ENCODE results near the gene PLSCR4.

The PLSCR4 gene

DNA sequence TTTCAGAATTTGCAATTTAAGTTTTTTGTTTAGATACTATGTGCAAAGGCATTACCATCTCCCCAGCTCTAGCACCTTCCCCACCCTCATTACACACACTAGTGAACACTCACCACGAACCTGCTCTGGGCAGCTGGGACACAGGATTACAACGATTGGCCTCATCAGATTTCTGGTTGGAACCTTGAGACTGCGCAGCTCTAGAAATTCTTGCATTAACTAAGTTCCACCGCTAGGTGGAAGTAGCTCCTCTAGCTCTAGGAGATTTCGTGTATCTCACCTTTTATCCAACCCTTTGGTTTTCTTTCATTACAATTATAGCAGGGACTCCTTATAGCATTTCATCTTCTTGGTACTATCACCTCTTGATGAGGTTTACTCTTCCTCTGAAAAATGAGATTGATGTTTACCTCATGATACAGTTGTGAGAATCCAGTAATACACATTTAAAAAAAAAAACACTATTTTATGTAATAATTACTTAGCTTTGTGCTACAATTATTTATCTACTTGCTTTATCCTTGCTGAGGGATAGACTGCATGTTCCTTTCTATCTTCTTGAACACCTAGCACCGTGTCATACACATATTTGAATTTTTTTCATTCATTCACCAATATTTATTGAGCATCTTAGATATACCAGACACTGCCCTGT lies 61.3 kb downstream of the PLSCR4 start:
- DNase-seq = no peak

DNA sequence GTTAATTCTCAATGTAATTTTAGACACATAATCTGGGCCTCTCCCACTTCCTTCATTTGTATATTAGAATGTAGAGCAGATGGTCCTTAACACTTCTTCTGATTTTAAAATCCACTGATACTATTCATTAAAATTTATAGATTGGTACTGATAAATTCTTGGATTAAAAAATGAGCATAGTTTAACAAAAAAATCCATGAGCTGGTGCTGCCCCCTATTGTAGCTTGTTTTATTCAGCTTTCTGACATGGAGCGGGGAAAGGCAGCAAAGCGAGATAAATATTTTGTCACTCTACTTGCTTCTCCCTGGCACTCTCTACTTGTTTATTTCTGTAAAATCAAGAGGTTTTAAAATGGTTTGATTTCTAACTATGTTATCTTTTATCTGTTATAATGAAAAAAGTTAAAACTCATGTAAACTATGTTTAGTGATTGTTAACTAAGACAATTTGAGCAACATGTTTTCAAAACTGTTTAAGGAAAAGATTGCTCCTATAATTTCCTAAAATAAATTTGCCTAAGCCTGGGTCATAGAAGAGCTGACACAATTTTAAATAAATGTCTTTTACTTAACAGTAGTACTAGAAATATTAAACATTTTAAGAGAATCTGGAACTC lies 63.5 kb downstream of the PLSCR4 start:
- DNase-seq = no peak

DNA sequence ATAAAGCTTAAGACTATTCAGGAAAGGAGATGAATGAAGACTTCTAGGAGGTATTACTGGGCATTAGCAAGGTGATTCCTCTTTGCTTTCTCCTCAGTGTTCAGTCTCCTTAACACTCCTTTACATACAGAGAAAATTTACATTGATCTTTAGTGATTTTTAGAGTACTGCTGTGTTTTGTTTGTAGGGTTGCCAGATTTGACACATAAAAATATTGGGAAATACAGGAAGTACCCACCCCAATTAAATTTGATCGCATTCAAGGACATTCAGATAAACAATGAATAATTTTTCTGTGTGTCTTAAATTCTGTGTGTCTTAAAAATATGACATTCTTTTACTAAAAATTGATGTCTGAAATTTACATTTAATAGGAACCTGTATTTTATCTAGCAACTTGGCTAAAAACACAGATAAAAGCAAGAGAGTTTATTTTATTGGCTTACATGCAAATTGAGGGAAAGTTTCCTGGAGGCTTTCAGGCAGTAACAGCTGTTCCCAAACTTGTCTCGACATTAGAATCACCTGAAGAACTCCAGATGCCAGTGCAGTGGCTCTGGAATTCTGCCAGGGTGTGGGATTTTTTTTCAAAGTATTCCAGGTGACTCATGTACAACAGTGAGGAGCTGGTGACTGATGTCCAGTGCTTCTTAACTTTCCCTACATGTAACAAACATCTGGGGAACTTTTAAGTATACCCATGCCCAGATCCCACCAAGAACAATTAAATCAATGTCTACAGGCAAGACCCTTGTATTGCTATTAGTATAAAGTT lies 66.5 kb downstream of the PLSCR4 start:
- no peak for DNase-seq

DNA sequence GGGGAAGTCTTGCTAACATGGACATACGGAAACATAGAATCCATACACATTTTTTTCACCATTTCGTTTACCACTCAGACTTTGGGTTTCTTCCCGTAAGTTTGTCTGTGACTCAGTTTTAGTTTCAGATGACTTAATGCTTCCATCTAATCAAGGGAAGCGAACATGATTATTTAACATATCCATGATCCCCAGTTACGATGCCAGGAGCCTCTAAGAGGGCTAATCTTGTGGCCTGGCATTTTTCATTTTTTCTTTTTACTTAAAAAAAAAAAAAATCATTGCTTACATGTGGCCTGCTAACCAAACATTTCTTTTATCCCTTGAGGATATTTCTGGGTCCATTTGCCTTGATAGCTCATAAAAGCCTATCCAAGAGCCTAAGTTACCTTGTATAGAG lies 69.7 kb downstream of the PLSCR4 start:
- no peak for DNase-seq

DNA sequence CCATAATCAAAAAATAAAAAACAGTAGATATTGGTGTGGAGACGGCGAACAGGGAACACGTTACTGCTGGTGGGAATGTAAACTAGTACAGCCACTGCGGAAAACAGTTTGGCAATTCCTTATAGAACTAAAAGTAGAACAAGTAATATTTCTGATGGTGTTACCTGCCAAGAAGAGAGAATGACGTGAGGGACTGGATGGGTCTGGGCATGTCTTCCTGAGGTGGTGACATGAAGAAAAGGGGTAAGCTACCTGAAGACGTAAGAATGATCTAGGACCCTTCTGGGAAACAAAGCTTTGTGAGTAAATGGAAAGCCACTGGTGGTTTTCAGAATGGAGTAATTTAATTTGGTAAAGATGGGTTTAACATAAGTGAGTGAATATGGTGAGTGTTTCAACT lies 70.5 kb downstream of the PLSCR4 start:
- DNase-seq = no peak

DNA sequence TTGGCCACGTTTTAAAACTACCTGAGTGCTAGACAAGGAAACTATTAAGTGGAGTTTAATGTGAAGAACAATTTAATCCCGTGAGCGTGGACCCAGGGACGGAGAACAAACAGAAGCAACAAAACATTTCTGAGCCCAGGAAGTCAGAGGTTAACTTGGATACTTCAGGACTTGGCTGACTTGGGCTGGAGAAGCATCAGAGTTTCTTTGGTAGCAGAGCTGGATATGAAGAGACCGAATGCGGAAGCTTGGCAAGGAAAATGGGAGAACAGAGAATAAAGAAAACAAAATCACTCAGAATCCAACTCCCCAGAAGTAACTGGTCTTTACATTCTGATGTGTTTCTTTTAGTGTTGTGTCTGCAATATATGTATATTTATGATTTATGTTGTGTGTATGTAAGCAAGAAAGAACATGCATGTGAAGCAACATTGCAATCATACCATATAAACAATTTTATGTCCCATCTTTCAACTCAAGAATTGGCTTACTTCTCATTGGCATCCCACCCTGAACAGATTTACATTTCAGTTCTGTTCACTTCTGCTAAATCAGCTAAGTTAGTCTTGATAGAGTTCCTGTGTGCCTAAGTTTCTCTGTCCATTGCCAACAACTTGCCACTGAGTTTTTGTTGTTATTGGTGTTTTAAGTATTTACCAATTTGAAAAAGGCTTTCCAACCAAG lies 72.8 kb downstream of the PLSCR4 start:
- DNase-seq = no peak

DNA sequence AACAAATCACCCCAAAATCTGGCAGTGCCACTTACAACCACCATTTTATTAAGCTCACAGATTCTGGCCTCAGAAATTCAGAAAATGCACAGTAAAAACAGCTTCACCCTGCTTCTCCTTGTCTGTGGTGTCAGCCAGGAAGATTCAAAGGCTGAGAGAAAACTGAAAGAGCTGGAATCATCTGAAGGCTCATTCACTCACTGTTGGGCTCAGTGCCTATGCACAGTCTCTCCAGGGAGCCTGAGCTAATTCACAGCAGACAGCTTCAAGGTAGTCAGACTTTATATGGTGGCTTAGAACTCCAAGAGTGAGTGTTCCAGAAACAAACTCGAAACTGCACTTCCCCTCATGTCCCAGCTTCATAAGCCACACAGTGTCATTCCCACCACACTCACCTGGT lies 73.4 kb downstream of the PLSCR4 start:
- DNase-seq = no peak

DNA sequence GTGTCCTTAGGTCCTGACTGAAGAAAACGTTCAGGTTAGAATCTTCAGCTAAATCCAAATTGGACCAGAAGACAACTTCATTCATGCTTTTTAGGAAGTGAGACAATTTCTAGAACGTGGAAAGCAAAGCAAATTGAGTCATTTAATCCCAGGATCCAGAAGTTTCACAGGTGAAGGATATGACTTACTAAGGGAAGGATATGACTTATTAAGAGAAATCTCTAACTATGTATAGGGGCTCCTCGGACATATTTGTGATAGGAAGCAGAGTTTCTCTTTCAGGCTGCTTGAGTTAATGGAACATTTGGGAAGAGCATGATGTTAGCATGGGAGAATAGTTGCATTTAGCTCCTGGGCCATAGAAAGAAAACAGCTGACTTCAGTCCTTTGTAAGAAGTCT lies 73.8 kb downstream of the PLSCR4 start:
- DNase-seq = no peak

DNA sequence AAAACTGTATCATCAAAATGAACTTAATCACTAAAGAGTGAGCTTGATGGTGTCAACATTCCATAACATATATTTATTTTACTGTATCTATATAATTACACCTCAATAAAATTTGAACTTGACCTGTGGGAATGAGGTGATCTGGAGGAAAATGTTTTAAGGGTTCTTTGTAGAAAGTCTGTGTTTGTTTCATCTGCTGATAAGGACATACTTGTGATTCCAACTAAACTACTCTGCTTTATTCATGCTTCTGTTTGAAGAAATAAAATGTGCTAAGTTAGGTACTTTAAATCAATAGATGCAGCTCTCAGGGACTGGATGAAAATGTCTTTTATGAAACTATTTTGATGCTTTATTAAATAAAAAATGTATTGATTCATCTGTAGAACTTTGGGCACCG lies 78.3 kb downstream of the PLSCR4 start:
- DNase-seq = no peak

DNA sequence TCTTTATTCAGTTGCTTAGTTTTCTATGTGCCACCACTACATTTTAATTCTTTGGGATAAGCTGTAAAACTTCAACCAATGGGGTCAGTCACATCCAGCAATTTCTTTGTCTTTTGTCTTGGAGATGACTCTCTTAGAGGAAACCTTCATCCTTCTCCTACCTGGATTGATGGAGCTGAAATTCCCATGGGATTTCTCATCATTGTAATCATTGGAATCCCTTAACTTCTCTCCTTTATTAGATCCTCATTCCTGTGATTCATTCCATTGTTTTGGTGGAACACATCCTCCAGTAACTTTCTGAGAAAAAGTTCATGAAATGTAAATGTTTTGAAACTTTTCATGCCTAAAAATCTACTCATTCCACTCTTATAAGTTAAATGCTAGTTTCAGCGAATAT lies 80.3 kb downstream of the PLSCR4 start:
- DNase-seq = no peak

DNA sequence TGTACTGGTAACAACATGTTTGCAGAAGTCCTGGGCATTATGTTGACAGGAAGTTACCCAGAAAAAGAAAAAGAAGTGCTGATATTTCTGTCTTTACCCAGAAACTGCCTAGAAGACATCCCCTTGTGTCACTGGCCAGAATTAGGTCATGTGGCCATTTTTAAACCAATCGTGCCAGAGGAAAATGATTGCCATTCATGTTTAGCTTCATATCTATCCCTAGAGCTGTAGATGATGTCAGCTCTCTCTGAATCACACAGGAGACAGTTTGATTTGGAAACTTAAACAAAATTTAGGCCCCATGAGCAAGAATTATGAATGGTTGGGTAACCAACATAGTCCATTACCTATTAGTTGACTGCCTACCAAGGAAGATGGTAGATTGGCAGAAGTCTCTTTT lies 81.0 kb downstream of the PLSCR4 start:
- DNase-seq = no peak

DNA sequence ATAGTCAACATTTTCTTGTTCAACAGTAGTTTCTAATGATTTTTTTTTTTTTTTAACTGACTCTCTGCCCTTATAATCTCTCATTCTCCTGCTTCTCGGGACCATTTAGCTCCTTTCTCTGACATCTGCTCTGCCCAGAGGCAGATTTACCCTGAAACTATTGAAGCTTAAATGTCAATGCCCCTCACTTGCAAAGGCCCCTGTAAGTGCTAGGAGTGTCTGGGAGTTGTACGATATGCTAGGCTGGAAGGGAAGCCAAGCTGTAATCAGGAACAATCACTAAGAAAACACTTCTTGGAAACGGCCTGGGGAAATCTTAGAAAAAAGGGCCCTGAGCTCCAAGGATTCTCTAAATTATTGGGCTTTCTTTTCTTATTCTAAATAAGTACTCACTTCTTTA lies 84.1 kb downstream of the PLSCR4 start:
- no peak for DNase-seq

DNA sequence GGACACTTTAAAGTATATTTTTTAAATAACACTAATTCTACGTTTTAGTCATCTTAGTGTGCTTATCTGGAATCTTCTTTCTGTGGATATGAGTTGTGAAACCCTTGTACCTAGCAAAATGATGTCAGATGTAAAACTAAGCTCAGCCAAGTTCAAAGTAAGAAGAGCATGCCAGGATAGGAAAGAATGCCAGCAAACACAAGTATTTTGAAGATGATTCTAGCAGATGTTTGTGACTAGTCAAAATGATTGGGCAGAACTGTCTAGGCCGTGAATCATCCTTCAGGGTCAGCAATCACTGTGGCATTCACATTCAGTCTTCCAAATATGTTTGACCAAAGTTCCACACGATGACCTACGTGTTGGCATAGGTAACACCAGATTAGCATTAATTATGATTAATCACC lies 84.5 kb downstream of the PLSCR4 start:
- no peak for DNase-seq

DNA sequence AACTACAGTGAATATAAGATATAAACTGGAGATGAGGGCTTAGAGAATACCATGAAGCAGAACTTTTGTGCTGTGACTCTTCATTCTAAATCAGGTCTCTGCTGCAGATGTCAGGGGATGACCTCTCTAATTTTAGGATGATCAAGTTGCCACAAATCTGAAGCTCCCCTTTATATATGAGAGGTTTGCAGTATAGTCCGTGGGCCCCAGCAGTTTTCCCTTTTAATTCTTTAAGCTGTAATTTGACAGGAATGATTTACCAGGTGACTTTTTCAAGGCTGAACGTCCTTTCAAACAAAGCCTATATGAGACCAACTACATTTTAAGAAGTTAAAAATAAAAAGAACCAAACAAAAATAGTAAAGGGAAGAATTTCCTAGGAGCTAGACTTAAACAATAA lies 85.0 kb downstream of the PLSCR4 start:
- no peak for DNase-seq

DNA sequence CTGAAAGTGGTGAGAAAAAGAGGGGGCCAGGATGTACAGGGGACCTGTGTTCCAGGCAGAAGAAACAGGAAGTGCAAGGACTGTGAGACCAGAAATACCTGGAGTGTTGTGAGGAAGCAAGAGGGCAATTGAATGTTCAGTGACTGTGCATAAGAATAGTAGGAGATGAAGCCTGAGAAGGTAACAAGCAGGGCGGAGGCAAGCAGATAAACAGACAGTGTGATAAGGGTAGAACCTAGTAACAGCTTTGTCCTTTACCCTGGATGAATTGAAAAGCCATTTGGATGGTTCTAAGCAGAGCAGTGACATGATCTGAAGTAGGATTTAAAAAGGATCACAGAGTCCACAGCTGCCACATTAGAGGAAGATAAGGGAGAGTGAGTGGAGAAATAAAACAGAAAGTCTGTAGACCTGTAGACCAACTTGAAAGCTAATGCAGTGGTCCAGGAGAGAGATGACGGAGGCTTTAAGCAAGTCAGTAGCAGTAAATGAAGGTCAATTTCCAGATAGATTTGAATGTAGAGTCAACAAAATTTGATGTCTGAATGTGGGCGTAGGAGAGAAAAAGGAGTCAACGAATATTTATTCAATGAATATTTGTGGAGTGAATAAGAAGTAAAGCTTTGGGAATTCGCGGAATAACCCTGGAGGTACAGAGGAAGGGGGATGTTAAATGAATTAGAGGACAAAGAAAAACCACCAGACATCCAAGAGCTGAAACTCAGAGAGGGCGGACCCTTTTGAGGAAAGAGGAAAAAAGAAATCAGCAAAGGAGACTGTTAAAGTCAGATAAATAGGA lies 85.7 kb downstream of the PLSCR4 start:
- no peak for DNase-seq

DNA sequence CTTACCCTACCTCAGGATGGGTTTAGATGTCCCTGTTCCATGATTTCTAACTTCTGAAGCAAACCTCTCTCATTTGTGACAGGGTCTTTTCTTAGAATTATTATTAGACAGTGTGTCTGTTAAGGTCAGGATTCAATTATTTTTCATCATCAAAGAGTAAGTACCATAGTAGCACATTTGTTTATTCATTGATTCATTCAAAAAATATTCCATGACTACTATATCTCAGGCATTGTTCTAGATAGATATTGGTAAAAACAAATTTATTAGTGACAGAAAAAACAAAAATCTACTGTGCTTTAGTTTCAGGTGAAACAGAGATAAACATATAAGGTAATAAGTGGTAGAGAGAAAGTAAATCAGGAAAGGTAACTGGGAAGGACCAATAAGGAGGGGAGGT lies 86.4 kb downstream of the PLSCR4 start:
- DNase-seq = no peak

DNA sequence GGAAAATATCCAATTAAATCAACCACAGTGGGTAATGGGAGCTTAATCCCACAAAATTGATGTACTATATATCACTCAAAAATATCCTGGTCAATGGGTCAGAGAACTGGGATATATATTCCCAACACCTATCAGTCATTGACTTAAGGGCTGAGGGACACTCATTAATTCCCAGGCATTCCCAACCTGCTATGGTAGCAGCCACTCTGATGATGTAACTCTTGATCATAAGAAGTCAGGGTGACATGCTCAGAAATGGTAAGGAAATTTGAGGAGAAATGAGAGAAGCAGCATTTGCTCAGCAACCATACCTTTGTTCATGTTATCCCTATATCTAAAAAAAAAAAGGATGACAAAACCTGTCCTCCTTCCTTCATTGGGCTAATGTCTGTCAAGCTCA lies 86.8 kb downstream of the PLSCR4 start:
- no peak for DNase-seq

DNA sequence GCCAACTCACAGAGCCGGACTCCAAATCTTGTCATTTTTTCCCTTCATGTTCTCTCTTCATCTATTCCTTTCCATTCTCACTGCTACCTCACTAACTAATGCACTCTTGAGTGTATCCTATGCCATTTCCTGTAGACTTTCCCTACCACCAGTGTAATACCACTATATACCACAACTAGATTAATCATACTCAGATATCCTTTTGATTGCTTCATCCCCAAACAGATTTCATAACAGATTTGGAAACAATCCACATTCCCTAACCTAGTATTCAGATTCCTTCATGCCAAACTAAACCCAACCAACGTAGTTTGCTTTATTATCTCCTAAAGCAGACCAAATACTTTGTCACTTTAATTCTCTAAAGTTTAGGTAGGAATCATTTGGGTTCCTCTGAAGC lies 87.3 kb downstream of the PLSCR4 start:
- no peak for DNase-seq

DNA sequence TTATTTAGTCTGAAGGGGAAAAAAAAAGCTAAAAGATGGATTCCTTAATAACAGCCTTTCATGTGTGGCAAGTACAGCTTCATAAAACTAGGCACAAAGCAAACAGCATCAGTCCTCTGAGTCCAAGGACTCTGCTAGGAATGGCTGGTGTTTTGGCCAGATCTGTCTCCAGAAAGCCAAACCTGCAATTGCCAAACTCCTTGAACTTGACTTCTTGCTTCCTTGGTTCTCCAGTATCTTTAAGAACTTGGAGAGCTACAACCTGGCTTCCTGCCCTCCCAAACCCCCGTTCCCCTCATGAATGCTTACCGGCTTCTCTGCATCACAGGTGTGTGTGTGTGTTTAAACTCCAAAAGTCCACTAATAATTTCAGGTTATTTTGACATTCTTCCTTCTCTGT lies 88.3 kb downstream of the PLSCR4 start:
- no peak for DNase-seq

DNA sequence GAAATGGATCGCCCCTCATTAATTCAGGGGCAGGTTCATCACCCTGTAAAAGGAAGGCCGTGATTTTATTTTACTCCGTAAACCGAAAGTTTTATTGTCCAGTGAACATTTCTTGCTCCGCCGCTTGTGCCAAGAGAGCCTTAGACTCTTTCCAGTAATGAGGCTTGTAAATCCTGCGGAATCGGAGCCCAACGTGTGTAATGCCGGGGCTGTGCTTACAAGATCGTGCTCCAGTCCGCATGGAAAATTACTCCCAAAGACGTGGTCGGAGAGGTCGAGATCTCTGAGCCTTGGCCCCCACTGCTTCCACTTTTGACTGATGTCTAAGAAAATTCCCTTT lies 89.3 kb downstream of the PLSCR4 start:
- DNase-seq = no peak

DNA sequence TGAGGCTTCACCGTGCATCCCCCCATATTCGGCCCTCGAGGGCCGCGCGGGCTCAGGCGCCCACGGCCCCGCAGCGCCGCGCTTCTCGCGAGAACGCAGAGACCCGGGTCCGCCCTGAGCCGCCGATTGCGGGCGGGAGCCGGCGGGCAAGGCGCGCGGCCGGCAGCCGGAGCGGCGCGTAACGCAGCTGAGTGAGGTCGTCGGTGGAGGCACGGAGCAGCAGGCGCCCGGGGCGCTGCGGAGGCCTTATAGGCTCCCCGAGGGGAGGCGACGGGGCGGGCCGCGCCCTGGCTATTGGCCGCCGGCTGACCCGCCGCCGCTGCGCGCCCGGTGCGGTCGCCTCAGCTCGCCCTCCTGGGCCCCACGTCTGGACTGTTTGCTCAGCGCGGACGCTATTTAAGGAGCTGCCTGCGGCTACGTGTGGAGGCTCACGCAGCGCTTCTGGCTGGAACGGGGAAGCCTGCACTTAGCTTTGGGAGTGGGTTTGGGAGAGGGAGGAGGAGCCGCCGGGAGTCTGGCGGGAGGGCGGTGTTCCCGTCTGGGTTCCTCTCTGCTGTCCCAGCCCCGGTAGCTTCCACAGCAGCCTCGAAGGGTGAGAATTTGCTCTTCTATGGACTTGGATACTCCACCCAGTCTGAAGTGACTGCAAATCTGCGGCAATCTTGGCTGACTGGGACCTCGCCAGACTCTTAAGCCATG lies 89.8 kb downstream of the PLSCR4 start, which contains the start of gene PLOD2:
Gene PLOD2, minus strand, starts transcription at position 221 of the 699 bp plus-strand sequence. Its CDS starts 195 bp downstream, at position 26.
- DNase-seq = peak; percentile 32

DNA sequence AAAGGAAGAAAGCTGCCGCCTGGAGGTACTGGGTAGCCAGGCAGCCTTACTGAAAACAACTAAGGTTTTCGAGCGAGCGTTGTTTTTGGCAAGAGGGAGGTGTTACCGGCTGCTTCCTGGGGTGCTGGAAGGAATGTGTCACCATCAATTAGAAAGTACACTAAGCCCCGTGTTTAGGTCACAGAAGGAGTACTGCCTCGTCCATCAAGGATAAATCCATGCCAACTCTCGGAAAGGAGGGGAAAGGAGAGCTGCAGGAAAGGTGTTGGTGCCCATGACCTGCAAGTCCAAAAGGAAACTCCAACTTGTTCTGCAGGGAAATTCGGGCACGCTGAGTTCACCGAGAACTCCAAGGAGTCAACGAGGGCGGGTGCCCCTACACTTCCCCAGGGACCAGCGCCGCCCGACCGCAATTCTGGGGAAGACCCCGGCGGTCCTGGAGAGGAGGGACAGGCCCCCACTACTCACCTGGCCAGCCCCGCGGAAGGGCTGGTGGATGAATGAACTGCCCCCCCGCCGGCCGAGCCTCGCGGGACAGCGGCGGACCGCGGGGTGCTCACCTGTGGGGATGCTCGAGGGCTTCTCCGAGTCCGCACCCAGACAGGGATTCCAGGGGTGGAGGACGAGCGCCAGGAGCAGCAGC lies 90.5 kb downstream of the PLSCR4 start:
- peak; percentile 27 for DNase-seq

Data from stimulated activated CD8-positive, alpha-beta memory T cell treated with anti-CD3 and anti-CD28 coated beads, Interleukin-4, amount 100 ng/mL, for 48 hours (primary cell).